HepG2 (cell line): ENCODE data around the gene NAIF1. TPM values are rescaled to one million over a fixed set of nuclear protein-coding genes. Genes with fewer than 3 reads are reported as not detected.

Source experiments
- ATAC-seq: fragments of 200-7000 bp; cut with Tn5 transposase; 3 replicates; pipeline ENCODE4 v1.9.1; 2020; ENCODE audit warnings: mild to moderate bottlenecking, moderate library complexity
- BruUV-seq: library from RNA; stranded (reverse); fragments of 400-500 nt; replicated peaks from 2 replicates; lab custom pipeline; 2021; lab: Mats Ljungman, UMichigan
- CTCF ChIA-PET: fragments of 300-600 bp; formaldehyde crosslinking; extraction: SDS; loops from one replicate; lab custom pipeline; 2021; ENCODE audit warnings: low total read pairs, inconsistent platforms, low intra/inter-chr PET ratio; lab: Yijun Ruan, JAX
- POLR2A ChIA-PET: fragments of 350-600 bp; sonication (Branson Sonifier 250); formaldehyde crosslinking; loops from one replicate; lab custom pipeline; 2020; ENCODE audit warnings: antibody characterized with exemption, inconsistent platforms; lab: Yijun Ruan, JAX
- DNase-seq: peaks from one replicate; pipeline ENCODE4 v3.0.0-alpha.2; 2015; ENCODE audit warnings: low spot score
- FAIRE-seq: peaks from 3 replicates; lab custom pipeline; 2011; peaks lifted over from hg19 to GRCh38; lab: Jason Lieb, UNC
- H2AFZ ChIP-seq: one replicate; pipeline ENCODE4 v1.6.1; 2011; ENCODE audit warnings: low read length, inconsistent platforms
- H3K27ac ChIP-seq: fragments of 300-600 bp; 3 replicates; pipeline ENCODE4 v1.8.0; 2011; ENCODE audit warnings: mixed run types, mild to moderate bottlenecking, mixed read lengths, low read length, inconsistent platforms; ENCODE audit not compliant: insufficient read depth; ENCODE audit errors: extremely low read length
- H3K27me3 ChIP-seq, 2 experiments: fragments of 200-600 bp in 1 of 2; 2 replicates in 1 of 2; 3 replicates in 1 of 2; pipeline versions ENCODE4 v1.6.0 to v1.8.0; 2011; ENCODE audit warnings: low read length in 2 of 2, mild to moderate bottlenecking in 2 of 2, moderate library complexity in 2 of 2, inconsistent platforms in 1 of 2; ENCODE audit not compliant: insufficient read depth in 2 of 2, control insufficient read depth in 1 of 2
- H3K36me3 ChIP-seq, 2 experiments: fragments of 200-600 bp in 1 of 2; replicated peaks in 1 of 2; 2 replicates in 1 of 2; 3 replicates in 1 of 2; pipeline versions ENCODE4 v1.5.1 to v1.8.0; 2011; ENCODE audit warnings: low read length in 2 of 2, inconsistent platforms in 1 of 2; ENCODE audit not compliant: insufficient read depth in 2 of 2, control insufficient read depth in 1 of 2
- H3K4me1 ChIP-seq: 2 replicates; pipeline ENCODE4 v1.5.1; 2012; ENCODE audit warnings: low read length, inconsistent platforms; ENCODE audit not compliant: insufficient read depth
- H3K4me2 ChIP-seq: 2 replicates; pipeline ENCODE4 v1.6.0; 2011; ENCODE audit warnings: low read depth, low read length, inconsistent platforms
- H3K4me3 ChIP-seq, 3 experiments: fragments of 200-600 bp in 1 of 3; sonication (generic), shearing (Covaris generic) in 1 of 3; replicated peaks in 1 of 3; 2 replicates each; pipeline ENCODE4 v1.5.1; 2011 to 2016; ENCODE audit warnings: low read length in 3 of 3, inconsistent platforms in 2 of 3, low read depth in 2 of 3, mild to moderate bottlenecking in 2 of 3, control low read depth in 1 of 3, mixed read lengths in 1 of 3; ENCODE audit not compliant: insufficient read depth in 1 of 3
- H3K79me2 ChIP-seq: one replicate; pipeline ENCODE4 v1.6.1; 2011; ENCODE audit warnings: low read length, inconsistent platforms; ENCODE audit not compliant: insufficient read depth
- H3K9ac ChIP-seq: 2 replicates; pipeline ENCODE4 v1.6.0; 2011; ENCODE audit warnings: mild to moderate bottlenecking, low read depth, low read length, inconsistent platforms; ENCODE audit not compliant: insufficient read depth
- H3K9me3 ChIP-seq: 2 replicates; pipeline ENCODE4 v1.5.1; 2012; ENCODE audit warnings: mild to moderate bottlenecking, low read length
- H4K20me1 ChIP-seq: 2 replicates; pipeline ENCODE4 v1.6.0; 2011; ENCODE audit warnings: inconsistent platforms, mild to moderate bottlenecking, low read length, moderate library complexity; ENCODE audit not compliant: insufficient read depth
- HNF4A ChIP-seq: sonication (generic); formaldehyde crosslinking; IDR thresholded peaks from 2 replicates; pipeline ENCODE4 v1.4.0; 2020; ENCODE audit warnings: missing genetic modification reagents
- LCORL ChIP-seq, 2 experiments: fragments of 450-650 bp in 1 of 2; sonication (generic) in 1 of 2; formaldehyde crosslinking in 1 of 2; IDR thresholded peaks; 2 replicates each; pipeline versions ENCODE4 v1.5.0 to v1.6.1; 2017 to 2020; ENCODE audit warnings: antibody characterized with exemption in 1 of 2, missing genetic modification reagents in 1 of 2
- MXI1 ChIP-seq: IDR thresholded peaks from 3 replicates; pipeline ENCODE4 v1.6.1; 2012; ENCODE audit warnings: low read depth, low read length, inconsistent platforms, borderline replicate concordance
- RBFOX2 ChIP-seq: fragments of 200-400 bp; formaldehyde crosslinking; IDR thresholded peaks from 2 replicates; pipeline ENCODE4 v1.6.1; 2017; ENCODE audit warnings: low read depth, mild to moderate bottlenecking, low read length
- TEAD3 ChIP-seq: optimal IDR thresholded peaks from 2 replicates; pipeline ENCODE3; 2016; ENCODE audit warnings: borderline replicate concordance
- ZNF124 ChIP-seq: sonication (generic); formaldehyde crosslinking; IDR thresholded peaks from 2 replicates; pipeline ENCODE4 v1.4.0; 2020; ENCODE audit warnings: missing genetic modification reagents
- ZNF75D ChIP-seq: sonication (generic); formaldehyde crosslinking; IDR thresholded peaks from 2 replicates; pipeline ENCODE4 v1.8.1; 2023; ENCODE audit warnings: missing genetic modification reagents, mild to moderate bottlenecking, borderline replicate concordance
- ZSCAN30 ChIP-seq: sonication (generic); formaldehyde crosslinking; IDR thresholded peaks from 2 replicates; pipeline ENCODE4 v1.5.0; 2020; ENCODE audit warnings: mild to moderate bottlenecking, missing genetic modification reagents
- WGBS: methylation state at CpG from one replicate; pipeline ENCODE4 v1.1.6; 2017; ENCODE audit warnings: low lambda C conversion rate; 5-methylcytosine and 5-hydroxymethylcytosine counted together
- in situ Hi-C: cut with HindIII; loops from 2 replicates; pipeline ENCODE4 v1.10.0; 2017; ENCODE audit warnings: low pct_unique_long_range_greater_than_20kb; ENCODE audit not compliant: extremely low pct_ligation_motif_present
- intact Hi-C: fragments of 100-400 bp; cut with micrococcal nuclease; formaldehyde crosslinking; loops from one replicate; pipeline ENCODE4 v1.10.0; 2022; ENCODE audit not compliant: unreplicated experiment
- polyA plus RNA-seq, 8 experiments: library from polyadenylated mRNA; depleted of rRNA in 3 of 8; stranded (reverse) in 7 of 8; unstranded in 1 of 8; fragments of >200 nt; fragmentation: Illumina TruSeq in 4 of 8; extraction: Trizol in 4 of 8; gene quantifications; 2 replicates each; pipeline versions ENCODE4 v1.2.1 to v1.2.3, GENCODE V29; 2011 to 2016; ENCODE audit warnings: low read depth in 4 of 8, missing spikeins in 1 of 8, mixed read lengths in 1 of 8; ENCODE audit not compliant: insufficient read depth in 1 of 8
- total RNA-seq, 5 experiments: library from RNA; depleted of rRNA; stranded (reverse); fragments of >200 nt; fragmentation: Illumina TruSeq; extraction: Trizol; gene quantifications; 2 replicates each; pipeline ENCODE4 v1.2.3, GENCODE V29; 2016; ENCODE audit warnings: low read depth in 1 of 5
- TF ChIP-seq, protein P1 (sequence below): sonication (generic); formaldehyde crosslinking; IDR thresholded peaks from 2 replicates; pipeline ENCODE4 v1.8.0; 2023; ENCODE audit warnings: mild to moderate bottlenecking, missing genetic modification reagents
- TF ChIP-seq, protein P2 (sequence below): IDR thresholded peaks from 2 replicates; pipeline ENCODE4 v1.6.1; 2016

NAIF1 gene
- total and polyA plus RNA-seq, 2 of the 13 experiments (the other 11 are each of a cell fraction or from before 2014, with no cell fraction given), result 6.0 to 6.9 TPM

DNA sequence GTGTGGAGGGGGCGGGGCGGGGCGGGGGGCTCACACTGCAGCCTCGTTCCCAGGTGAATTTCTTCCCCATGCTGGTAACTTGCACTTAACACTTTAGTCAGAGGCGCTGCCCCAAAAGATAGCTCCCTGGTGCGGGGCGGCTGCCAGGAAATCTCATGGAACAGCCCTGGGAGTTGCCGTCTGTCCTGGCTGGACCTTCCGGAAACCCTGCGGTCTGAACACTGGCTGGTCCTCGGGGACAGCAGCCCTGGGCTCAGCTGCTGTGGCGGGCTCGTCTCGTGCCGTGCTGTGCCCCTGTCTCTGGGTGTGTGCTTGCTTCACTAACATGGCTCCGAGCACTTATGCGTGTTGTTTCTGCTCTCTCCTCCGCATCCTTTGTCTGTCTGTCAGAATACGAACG is 34.6 kb upstream of the NAIF1 start:
- Histone ChIP-seq H3K4me3 (peak overlapping the region in 1 of 3 experiments; percentile 19; a peak in 1 of 6 replicates), H3K36me3 (peaks cover 16 to 37% of the 10 kb centered on the region in 2 experiments), H3K79me2 (peaks cover 33% of the 10 kb centered on the region), H2AFZ (no peak overlapping the region), H3K4me2 (peak overlapping the region; percentile 98; the same call in 1 of the 2 replicates), H4K20me1 (peaks cover 17% of the 10 kb centered on the region; the same call in 1 of the 2 replicates), H3K27ac (peak overlapping the region; percentile 90), H3K27me3 (no peaks in the 10 kb centered on the region; a peak in 1 of 5 replicates), H3K9me3 (no peaks in the 10 kb centered on the region), H3K9ac (no peak overlapping the region), H3K4me1 (peaks cover 90% of the 10 kb centered on the region)
- ChIA-PET CTCF (interaction anchor here (1.2 kb wide), 1 partner anchor 16 kb away, joined by 4 read pairs; no protein-coding TSS in a partner anchor), POLR2A (interaction anchor here (0.6 to 1.9 kb wide), 3 partner anchors 27 to 1625 kb away, joined by 3 to 8 read pairs (median 3); no protein-coding TSS in a partner anchor)
- 92% methylated on average over 11 of the region's 20 CpGs for WGBS
- in situ Hi-C loops, result no loop called here
- BruUV-seq, result no TSS peak
- no peak for FAIRE-seq
- ATAC-seq, result no peak
- no peak for DNase-seq
- TF ChIP-seq ZSCAN30 (CRISPR knock-in tag), result no peak
- TF ChIP-seq, protein P1, sequence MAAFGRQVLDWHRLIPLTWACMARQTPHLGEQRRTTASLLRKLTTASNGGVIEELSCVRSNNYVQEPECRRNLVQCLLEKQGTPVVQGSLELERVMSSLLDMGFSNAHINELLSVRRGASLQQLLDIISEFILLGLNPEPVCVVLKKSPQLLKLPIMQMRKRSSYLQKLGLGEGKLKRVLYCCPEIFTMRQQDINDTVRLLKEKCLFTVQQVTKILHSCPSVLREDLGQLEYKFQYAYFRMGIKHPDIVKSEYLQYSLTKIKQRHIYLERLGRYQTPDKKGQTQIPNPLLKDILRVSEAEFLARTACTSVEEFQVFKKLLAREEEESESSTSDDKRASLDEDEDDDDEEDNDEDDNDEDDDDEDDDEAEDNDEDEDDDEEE, result no peak
- TF ChIP-seq HNF4A (CRISPR knock-in tag), result no peak
- no peak for TF ChIP-seq ZNF124
- no peak for TF ChIP-seq LCORL (IDR thresholded peaks at IDR 0.05)
- TF ChIP-seq LCORL (CRISPR knock-in tag; IDR thresholded peaks at IDR 0.05), result no peak
- TF ChIP-seq, protein P2, sequence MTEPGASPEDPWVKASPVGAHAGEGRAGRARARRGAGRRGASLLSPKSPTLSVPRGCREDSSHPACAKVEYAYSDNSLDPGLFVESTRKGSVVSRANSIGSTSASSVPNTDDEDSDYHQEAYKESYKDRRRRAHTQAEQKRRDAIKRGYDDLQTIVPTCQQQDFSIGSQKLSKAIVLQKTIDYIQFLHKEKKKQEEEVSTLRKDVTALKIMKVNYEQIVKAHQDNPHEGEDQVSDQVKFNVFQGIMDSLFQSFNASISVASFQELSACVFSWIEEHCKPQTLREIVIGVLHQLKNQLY (CRISPR knock-in tag), result no peak
- 0 out of 3 replicates have a peak, but pooled peaks have one; percentile 4 for TF ChIP-seq MXI1
- TF ChIP-seq RBFOX2, result peak; percentile 37; the same call in 1 of the 2 replicates
- no peak for TF ChIP-seq ZNF75D
- no peak for TF ChIP-seq TEAD3
- intact Hi-C loops, result loop anchor here (5.0 kb wide), 1 partner anchor 34 kb away; the partner anchor contains the start of genes NAIF1 and SLC25A25
